H9 (cell line): Measurements from ENCODE around the gene GNB1L. TPM values are rescaled to one million over a fixed set of nuclear protein-coding genes. Genes with fewer than 3 reads are reported as not detected.

Source experiments
- DNase-seq: peaks from one replicate; pipeline ENCODE4 v3.0.0-alpha.2; 2017
- H2AFZ ChIP-seq: one replicate; pipeline ENCODE4 v1.6.1; 2013; ENCODE audit warnings: mild to moderate bottlenecking, low read length, control low read depth, moderate library complexity
- H2AK5ac ChIP-seq: 2 replicates; pipeline ENCODE4 v1.6.1; 2013; ENCODE audit warnings: low read length, control low read depth, mixed read lengths; ENCODE audit not compliant: insufficient read length
- H2BK120ac ChIP-seq: one replicate; pipeline ENCODE4 v1.6.1; 2013; ENCODE audit warnings: low read depth, mild to moderate bottlenecking, low read length, control low read depth, inconsistent platforms; ENCODE audit not compliant: poor library complexity, severe bottlenecking
- H2BK12ac ChIP-seq: 2 replicates; pipeline ENCODE4 v1.6.1; 2013; ENCODE audit warnings: low read length, control low read depth, mixed read lengths, low read depth; ENCODE audit not compliant: insufficient read length
- H2BK15ac ChIP-seq: 2 replicates; pipeline ENCODE4 v1.6.1; 2013; ENCODE audit warnings: low read depth, low read length, control low read depth
- H2BK20ac ChIP-seq: one replicate; pipeline ENCODE4 v1.6.1; 2013; ENCODE audit warnings: low read depth, mild to moderate bottlenecking, low read length, control low read depth, inconsistent platforms; ENCODE audit not compliant: poor library complexity, severe bottlenecking
- H2BK5ac ChIP-seq: 2 replicates; pipeline ENCODE4 v1.6.1; 2013; ENCODE audit warnings: low read length, control low read depth, mixed read lengths; ENCODE audit not compliant: insufficient read length
- H3K14ac ChIP-seq: 2 replicates; pipeline ENCODE4 v1.6.1; 2013; ENCODE audit warnings: low read length, control low read depth; ENCODE audit not compliant: insufficient read depth
- H3K18ac ChIP-seq: 2 replicates; pipeline ENCODE4 v1.6.1; 2013; ENCODE audit warnings: low read depth, mild to moderate bottlenecking, mixed read lengths, low read length, control low read depth; ENCODE audit not compliant: insufficient read length
- H3K23ac ChIP-seq: 2 replicates; pipeline ENCODE4 v1.6.1; 2013; ENCODE audit warnings: low read length, control low read depth, mixed read lengths, low read depth; ENCODE audit not compliant: insufficient read length
- H3K23me2 ChIP-seq: 2 replicates; pipeline ENCODE4 v1.6.1; 2013; ENCODE audit warnings: low read depth, mild to moderate bottlenecking, mixed read lengths, low read length, control low read depth; ENCODE audit not compliant: insufficient read length, poor library complexity, severe bottlenecking
- H3K27ac ChIP-seq: 2 replicates; pipeline ENCODE4 v1.5.1; 2013; ENCODE audit warnings: low read length, control low read depth, mixed read lengths, low read depth; ENCODE audit not compliant: insufficient read length
- H3K27me3 ChIP-seq: 2 replicates; pipeline ENCODE4 v1.6.1; 2013; ENCODE audit warnings: low read length, control low read depth, inconsistent platforms; ENCODE audit not compliant: insufficient read depth
- H3K4ac ChIP-seq: 2 replicates; pipeline ENCODE4 v1.6.1; 2013; ENCODE audit warnings: low read depth, mild to moderate bottlenecking, control low read depth, inconsistent platforms, low read length, moderate library complexity
- H3K4me1 ChIP-seq: 2 replicates; pipeline ENCODE4 v1.6.1; 2013; ENCODE audit warnings: low read length, control low read depth, inconsistent platforms; ENCODE audit not compliant: insufficient read depth
- H3K4me2 ChIP-seq: 2 replicates; pipeline ENCODE4 v1.6.1; 2013; ENCODE audit warnings: low read length, control low read depth, mixed read lengths; ENCODE audit not compliant: insufficient read length, insufficient read depth
- H3K56ac ChIP-seq: 2 replicates; pipeline ENCODE4 v1.6.1; 2013; ENCODE audit warnings: low read depth, mild to moderate bottlenecking, mixed read lengths, low read length, control low read depth; ENCODE audit not compliant: insufficient read length
- H3K79me1 ChIP-seq: 2 replicates; pipeline ENCODE4 v1.6.1; 2013; ENCODE audit warnings: low read depth, mild to moderate bottlenecking, moderate library complexity, low read length, control low read depth, inconsistent platforms; ENCODE audit not compliant: insufficient read depth, poor library complexity, severe bottlenecking
- H3K79me2 ChIP-seq: 2 replicates; pipeline ENCODE4 v1.6.1; 2013; ENCODE audit warnings: low read length, control low read depth, inconsistent platforms; ENCODE audit not compliant: insufficient read depth
- H3K9ac ChIP-seq: 2 replicates; pipeline ENCODE4 v1.6.1; 2013; ENCODE audit warnings: low read length, control low read depth, mixed read lengths; ENCODE audit not compliant: insufficient read length; ENCODE audit errors: extremely low read depth
- H3K9me3 ChIP-seq: one replicate; pipeline ENCODE4 v1.6.1; 2013; ENCODE audit warnings: low read depth, low read length, inconsistent platforms; ENCODE audit not compliant: control insufficient read depth
- H3T11ph ChIP-seq: one replicate; pipeline ENCODE4 v1.6.1; 2013; ENCODE audit warnings: mild to moderate bottlenecking, low read length, control low read depth, inconsistent platforms
- H4K20me1 ChIP-seq: one replicate; pipeline ENCODE4 v1.6.1; 2013; ENCODE audit not compliant: control insufficient read depth, insufficient read length, insufficient read depth
- H4K5ac ChIP-seq: 2 replicates; pipeline ENCODE4 v1.6.1; 2013; ENCODE audit warnings: low read depth, mild to moderate bottlenecking, mixed read lengths, low read length, control low read depth; ENCODE audit not compliant: insufficient read length
- H4K8ac ChIP-seq: replicated peaks from 2 replicates; pipeline ENCODE4 v1.6.1; 2013; ENCODE audit warnings: low read length, control low read depth, mixed read lengths, low read depth; ENCODE audit not compliant: insufficient read length
- H4K91ac ChIP-seq: 2 replicates; pipeline ENCODE4 v1.6.1; 2013; ENCODE audit warnings: low read depth, mild to moderate bottlenecking, moderate library complexity, mixed read lengths, low read length, control low read depth; ENCODE audit not compliant: insufficient read length
- H3K27ac Mint-ChIP-seq, 3 experiments: 2 replicates in 2 of 3; 3 replicates in 1 of 3; pipeline ENCODE4 v1.8.0; 2020 to 2021; ENCODE audit warnings: mixed read lengths in 3 of 3, mild to moderate bottlenecking in 1 of 3, moderate library complexity in 1 of 3
- H3K27me3 Mint-ChIP-seq: 2 replicates; pipeline ENCODE4 v1.8.0; 2021; ENCODE audit warnings: low read depth, mild to moderate bottlenecking, moderate library complexity, mixed read lengths
- H3K36me3 Mint-ChIP-seq, 3 experiments: 2 replicates in 2 of 3; 3 replicates in 1 of 3; pipeline ENCODE4 v1.8.0; 2020 to 2021; ENCODE audit warnings: low read depth in 3 of 3, mixed read lengths in 3 of 3; ENCODE audit not compliant: insufficient read depth in 1 of 3
- H3K4me1 Mint-ChIP-seq, 2 experiments: 2 replicates each; pipeline ENCODE4 v1.8.0; 2020; ENCODE audit warnings: mixed read lengths in 2 of 2
- H3K4me3 Mint-ChIP-seq, 2 experiments: 2 replicates in 1 of 2; 3 replicates in 1 of 2; pipeline ENCODE4 v1.8.0; 2020 to 2021; ENCODE audit warnings: mild to moderate bottlenecking in 2 of 2, mixed read lengths in 2 of 2, moderate library complexity in 1 of 2
- H3K9me3 Mint-ChIP-seq, 2 experiments: 2 replicates in 1 of 2; 3 replicates in 1 of 2; pipeline ENCODE4 v1.8.0; 2020; ENCODE audit warnings: mild to moderate bottlenecking in 2 of 2, mixed read lengths in 2 of 2, moderate library complexity in 1 of 2
- CTCF ChIP-seq: fragments of 200-600 bp; sonication (generic); conservative IDR thresholded peaks from 3 replicates; pipeline ENCODE4 v1.8.0; 2021; ENCODE audit warnings: antibody characterized with exemption, mild to moderate bottlenecking
- WGBS: extraction: QIAGEN DNeasy Blood & Tissue Kit; methylation state at CpG from one replicate; pipeline ENCODE4 v1.1.7; 2013; ENCODE audit warnings: missing lambda C conversion rate, low lambda C conversion rate, mixed read lengths; ENCODE audit not compliant: insufficient read length; ENCODE audit errors: extremely low coverage; 5-methylcytosine and 5-hydroxymethylcytosine counted together
- total RNA-seq: library from RNA; stranded (reverse); gene quantifications from 2 replicates; pipeline ENCODE4 v1.2.1, GENCODE V29; 2021

Gene GNB1L
- total RNA-seq, 1 experiment from 2014 or later, result 22.4 TPM

GRCh38 chr22:19826619-19826950 lies 28.1 kb downstream of the GNB1L start:
- TF ChIP-seq CTCF, result no peak
- no peak overlapping the region for H2BK120ac ChIP-seq
- H4K8ac ChIP-seq, result no peak overlapping the region
- peaks cover 0 to 6% (median 5%) of the 10 kb centered on the region in 3 experiments; a peak in 4 of 7 replicates for H3K36me3 Mint-ChIP-seq
- no peaks in the 10 kb centered on the region for H3K9me3 ChIP-seq
- no peak overlapping the region for H3K27ac Mint-ChIP-seq
- no peak overlapping the region for H2AK5ac ChIP-seq
- no peak overlapping the region for H4K5ac ChIP-seq
- no peaks in the 10 kb centered on the region for H4K20me1 ChIP-seq
- no peaks in the 10 kb centered on the region for H3K79me2 ChIP-seq
- H3K23ac ChIP-seq, result no peak overlapping the region
- H3K9ac ChIP-seq, result no peak overlapping the region
- H3K23me2 ChIP-seq, result no peaks in the 10 kb centered on the region
- no peak overlapping the region for H2BK15ac ChIP-seq
- no peaks in the 10 kb centered on the region; the same call in 1 of the 2 replicates for H3K27me3 Mint-ChIP-seq
- H3K4me1 ChIP-seq, result no peaks in the 10 kb centered on the region
- no peak overlapping the region for H2AFZ ChIP-seq
- DNase-seq, result no peak
- no CpG with 5 or more reads among the region's 2 CpGs for WGBS
- H2BK5ac ChIP-seq, result no peak overlapping the region
- H3K18ac ChIP-seq, result no peak overlapping the region
- H3K14ac ChIP-seq, result no peak overlapping the region
- H3K27ac ChIP-seq, result no peak overlapping the region
- H3K56ac ChIP-seq, result no peak overlapping the region
- no peak overlapping the region for H3K4ac ChIP-seq
- H4K91ac ChIP-seq, result no peak overlapping the region
- no peaks in the 10 kb centered on the region for H3K27me3 ChIP-seq
- H2BK12ac ChIP-seq, result no peak overlapping the region
- H3K4me3 Mint-ChIP-seq, result no peak overlapping the region
- no peak overlapping the region for H3T11ph ChIP-seq
- no peak overlapping the region for H2BK20ac ChIP-seq
- peaks cover 0 to 5% of the 10 kb centered on the region in 2 experiments; a peak in 2 of 4 replicates for H3K4me1 Mint-ChIP-seq
- peaks cover 0 to 3% of the 10 kb centered on the region in 2 experiments; a peak in 3 of 5 replicates for H3K9me3 Mint-ChIP-seq
- H3K4me2 ChIP-seq, result no peak overlapping the region
- H3K79me1 ChIP-seq, result no peaks in the 10 kb centered on the region
